PFSK-1 (cell line): ENCODE measurements around the gene TXNIP.

Experiments
- POLR2AphosphoS5 ChIP-seq: IDR thresholded peaks from 2 replicates; pipeline ENCODE4 v1.6.1; 2012; ENCODE audit warnings: low read depth, mild to moderate bottlenecking, control low read depth, low read length, moderate library complexity
- SIN3A ChIP-seq: IDR thresholded peaks from 2 replicates; pipeline ENCODE4 v1.6.1; 2012; ENCODE audit warnings: mild to moderate bottlenecking, low read length, moderate library complexity, borderline replicate concordance; ENCODE audit not compliant: insufficient read depth
- TAF1 ChIP-seq: IDR thresholded peaks from 2 replicates; pipeline ENCODE4 v1.6.1; 2012; ENCODE audit warnings: low read length, control low read depth, borderline replicate concordance; ENCODE audit not compliant: insufficient read depth
- TF ChIP-seq, protein P1 (sequence below), 2 experiments: IDR thresholded peaks; 2 replicates each; pipeline versions ENCODE4 v1.6.1 to v1.8.0; 2011 to 2012; ENCODE audit warnings: low read depth in 2 of 2, low read length in 2 of 2, control low read depth in 1 of 2, inconsistent platforms in 1 of 2, mild to moderate bottlenecking in 1 of 2, moderate library complexity in 1 of 2; ENCODE audit not compliant: insufficient read depth in 1 of 2

- no peak for TF ChIP-seq POLR2AphosphoS5
- TF ChIP-seq SIN3A = no peak
- no peak for TF ChIP-seq TAF1
- TF ChIP-seq, protein P1, sequence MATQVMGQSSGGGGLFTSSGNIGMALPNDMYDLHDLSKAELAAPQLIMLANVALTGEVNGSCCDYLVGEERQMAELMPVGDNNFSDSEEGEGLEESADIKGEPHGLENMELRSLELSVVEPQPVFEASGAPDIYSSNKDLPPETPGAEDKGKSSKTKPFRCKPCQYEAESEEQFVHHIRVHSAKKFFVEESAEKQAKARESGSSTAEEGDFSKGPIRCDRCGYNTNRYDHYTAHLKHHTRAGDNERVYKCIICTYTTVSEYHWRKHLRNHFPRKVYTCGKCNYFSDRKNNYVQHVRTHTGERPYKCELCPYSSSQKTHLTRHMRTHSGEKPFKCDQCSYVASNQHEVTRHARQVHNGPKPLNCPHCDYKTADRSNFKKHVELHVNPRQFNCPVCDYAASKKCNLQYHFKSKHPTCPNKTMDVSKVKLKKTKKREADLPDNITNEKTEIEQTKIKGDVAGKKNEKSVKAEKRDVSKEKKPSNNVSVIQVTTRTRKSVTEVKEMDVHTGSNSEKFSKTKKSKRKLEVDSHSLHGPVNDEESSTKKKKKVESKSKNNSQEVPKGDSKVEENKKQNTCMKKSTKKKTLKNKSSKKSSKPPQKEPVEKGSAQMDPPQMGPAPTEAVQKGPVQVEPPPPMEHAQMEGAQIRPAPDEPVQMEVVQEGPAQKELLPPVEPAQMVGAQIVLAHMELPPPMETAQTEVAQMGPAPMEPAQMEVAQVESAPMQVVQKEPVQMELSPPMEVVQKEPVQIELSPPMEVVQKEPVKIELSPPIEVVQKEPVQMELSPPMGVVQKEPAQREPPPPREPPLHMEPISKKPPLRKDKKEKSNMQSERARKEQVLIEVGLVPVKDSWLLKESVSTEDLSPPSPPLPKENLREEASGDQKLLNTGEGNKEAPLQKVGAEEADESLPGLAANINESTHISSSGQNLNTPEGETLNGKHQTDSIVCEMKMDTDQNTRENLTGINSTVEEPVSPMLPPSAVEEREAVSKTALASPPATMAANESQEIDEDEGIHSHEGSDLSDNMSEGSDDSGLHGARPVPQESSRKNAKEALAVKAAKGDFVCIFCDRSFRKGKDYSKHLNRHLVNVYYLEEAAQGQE (IDR thresholded peaks at IDR 0.05; ENCODE audit: insufficient read depth in 1 of 2, low read depth in 2 of 2, low read length in 2 of 2) = no peak
These were observed 24.7 kb upstream of the TXNIP start for GRCh38 chr1:146021050-146021445.
